Measurements from ENCODE around the gene BRD3OS. TPM values are rescaled to one million over a fixed set of nuclear protein-coding genes. Genes with fewer than 3 reads are reported as not detected.

The BRD3OS gene
- polyA plus RNA-seq, 1 of the 3 experiments (the other 2 are of a cell fraction), result 23.1 TPM

GRCh38 chr9:134011401-134011800 lies 13.9 kb upstream of the BRD3OS start:
- Histone ChIP-seq H3K36me3 (replicated peaks in 1 of 2; ENCODE audit: control insufficient read depth in 1 of 2, insufficient read depth in 2 of 2, low read length in 1 of 2) (no peaks in the 10 kb centered on the region), H3K9ac (no peak overlapping the region), H3K9me2 (no peaks in the 10 kb centered on the region), H3K4me1 (ENCODE audit: control insufficient read depth in 1 of 2, insufficient read depth in 2 of 2, low read depth in 1 of 2, low read length in 1 of 2) (peaks cover 0 to 17% of the 10 kb centered on the region in 2 experiments; a peak in 1 of 4 replicates), H3F3A (replicated peaks; ENCODE audit: insufficient read depth) (no peaks in the 10 kb centered on the region), H4K20me1 (ENCODE audit: insufficient read depth) (no peaks in the 10 kb centered on the region), H3K4me2 (no peak overlapping the region), H3K9me3 (no peaks in the 10 kb centered on the region), H2AFZ (ENCODE audit: low read depth) (no peak overlapping the region), H3K27ac (ENCODE audit: low read depth in 2 of 2, low read length in 1 of 2) (no peak overlapping the region), H3K4me3 (ENCODE audit: low read depth in 2 of 2, low read length in 1 of 2) (no peak overlapping the region; a peak in 1 of 4 replicates), H3K27me3 (ENCODE audit: insufficient read depth) (no peaks in the 10 kb centered on the region), H3K79me2 (ENCODE audit: insufficient read depth) (no peaks in the 10 kb centered on the region)
- ChIA-PET POLR2A (no interaction called here), CTCF (interaction anchor here (1.0 kb wide), 1 partner anchor 229 kb away, joined by 3 read pairs; no protein-coding TSS in a partner anchor)
- no peak for TF ChIP-seq IRF3 (IDR thresholded peaks at IDR 0.05; ENCODE audit: low read depth, low read length)
- TF ChIP-seq, protein P1, sequence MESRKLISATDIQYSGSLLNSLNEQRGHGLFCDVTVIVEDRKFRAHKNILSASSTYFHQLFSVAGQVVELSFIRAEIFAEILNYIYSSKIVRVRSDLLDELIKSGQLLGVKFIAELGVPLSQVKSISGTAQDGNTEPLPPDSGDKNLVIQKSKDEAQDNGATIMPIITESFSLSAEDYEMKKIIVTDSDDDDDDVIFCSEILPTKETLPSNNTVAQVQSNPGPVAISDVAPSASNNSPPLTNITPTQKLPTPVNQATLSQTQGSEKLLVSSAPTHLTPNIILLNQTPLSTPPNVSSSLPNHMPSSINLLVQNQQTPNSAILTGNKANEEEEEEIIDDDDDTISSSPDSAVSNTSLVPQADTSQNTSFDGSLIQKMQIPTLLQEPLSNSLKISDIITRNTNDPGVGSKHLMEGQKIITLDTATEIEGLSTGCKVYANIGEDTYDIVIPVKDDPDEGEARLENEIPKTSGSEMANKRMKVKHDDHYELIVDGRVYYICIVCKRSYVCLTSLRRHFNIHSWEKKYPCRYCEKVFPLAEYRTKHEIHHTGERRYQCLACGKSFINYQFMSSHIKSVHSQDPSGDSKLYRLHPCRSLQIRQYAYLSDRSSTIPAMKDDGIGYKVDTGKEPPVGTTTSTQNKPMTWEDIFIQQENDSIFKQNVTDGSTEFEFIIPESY (IDR thresholded peaks at IDR 0.05; ENCODE audit: borderline replicate concordance, low read depth), result no peak
- TF ChIP-seq CHD2 (IDR thresholded peaks at IDR 0.05; ENCODE audit: low read length, partially characterized antibody), result no peak
- no peak for TF ChIP-seq YY1 (IDR thresholded peaks at IDR 0.05; ENCODE audit: low read depth)
- no peak for TF ChIP-seq TEAD4 (IDR thresholded peaks at IDR 0.05; ENCODE audit: borderline replicate concordance, insufficient read depth)
- TF ChIP-seq JUND (IDR thresholded peaks at IDR 0.05), result no peak
- no peak for TF ChIP-seq TAF1 (IDR thresholded peaks at IDR 0.05; ENCODE audit: borderline replicate concordance, low read depth, low read length)
- TF ChIP-seq MAX (IDR thresholded peaks at IDR 0.05; ENCODE audit: low read depth), result no peak
- TF ChIP-seq REST (IDR thresholded peaks at IDR 0.05; ENCODE audit: low read depth, low read length), result no peak
- no peak for TF ChIP-seq MEF2A (IDR thresholded peaks at IDR 0.05; ENCODE audit: borderline replicate concordance, low read depth)
- no peak for TF ChIP-seq FOXM1 (IDR thresholded peaks at IDR 0.05; ENCODE audit: low read depth)
- TF ChIP-seq RFX5 (IDR thresholded peaks at IDR 0.05; ENCODE audit: low read length), result no peak
- TF ChIP-seq, protein P2, sequence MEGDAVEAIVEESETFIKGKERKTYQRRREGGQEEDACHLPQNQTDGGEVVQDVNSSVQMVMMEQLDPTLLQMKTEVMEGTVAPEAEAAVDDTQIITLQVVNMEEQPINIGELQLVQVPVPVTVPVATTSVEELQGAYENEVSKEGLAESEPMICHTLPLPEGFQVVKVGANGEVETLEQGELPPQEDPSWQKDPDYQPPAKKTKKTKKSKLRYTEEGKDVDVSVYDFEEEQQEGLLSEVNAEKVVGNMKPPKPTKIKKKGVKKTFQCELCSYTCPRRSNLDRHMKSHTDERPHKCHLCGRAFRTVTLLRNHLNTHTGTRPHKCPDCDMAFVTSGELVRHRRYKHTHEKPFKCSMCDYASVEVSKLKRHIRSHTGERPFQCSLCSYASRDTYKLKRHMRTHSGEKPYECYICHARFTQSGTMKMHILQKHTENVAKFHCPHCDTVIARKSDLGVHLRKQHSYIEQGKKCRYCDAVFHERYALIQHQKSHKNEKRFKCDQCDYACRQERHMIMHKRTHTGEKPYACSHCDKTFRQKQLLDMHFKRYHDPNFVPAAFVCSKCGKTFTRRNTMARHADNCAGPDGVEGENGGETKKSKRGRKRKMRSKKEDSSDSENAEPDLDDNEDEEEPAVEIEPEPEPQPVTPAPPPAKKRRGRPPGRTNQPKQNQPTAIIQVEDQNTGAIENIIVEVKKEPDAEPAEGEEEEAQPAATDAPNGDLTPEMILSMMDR (IDR thresholded peaks at IDR 0.05), result no peak
- TF ChIP-seq, protein P3, sequence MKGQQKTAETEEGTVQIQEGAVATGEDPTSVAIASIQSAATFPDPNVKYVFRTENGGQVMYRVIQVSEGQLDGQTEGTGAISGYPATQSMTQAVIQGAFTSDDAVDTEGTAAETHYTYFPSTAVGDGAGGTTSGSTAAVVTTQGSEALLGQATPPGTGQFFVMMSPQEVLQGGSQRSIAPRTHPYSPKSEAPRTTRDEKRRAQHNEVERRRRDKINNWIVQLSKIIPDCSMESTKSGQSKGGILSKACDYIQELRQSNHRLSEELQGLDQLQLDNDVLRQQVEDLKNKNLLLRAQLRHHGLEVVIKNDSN (IDR thresholded peaks at IDR 0.05; ENCODE audit: borderline replicate concordance, low read depth), result 0 out of 2 replicates have a peak, but pooled peaks have one; percentile 21
- TF ChIP-seq GABPA (IDR thresholded peaks at IDR 0.05; ENCODE audit: low read depth), result no peak
- no peak for TF ChIP-seq USF2 (IDR thresholded peaks at IDR 0.05; ENCODE audit: borderline replicate concordance, low read depth, low read length)
- TF ChIP-seq RXRA (IDR thresholded peaks at IDR 0.05; ENCODE audit: borderline replicate concordance, low read depth), result no peak
- TF ChIP-seq, protein P4, sequence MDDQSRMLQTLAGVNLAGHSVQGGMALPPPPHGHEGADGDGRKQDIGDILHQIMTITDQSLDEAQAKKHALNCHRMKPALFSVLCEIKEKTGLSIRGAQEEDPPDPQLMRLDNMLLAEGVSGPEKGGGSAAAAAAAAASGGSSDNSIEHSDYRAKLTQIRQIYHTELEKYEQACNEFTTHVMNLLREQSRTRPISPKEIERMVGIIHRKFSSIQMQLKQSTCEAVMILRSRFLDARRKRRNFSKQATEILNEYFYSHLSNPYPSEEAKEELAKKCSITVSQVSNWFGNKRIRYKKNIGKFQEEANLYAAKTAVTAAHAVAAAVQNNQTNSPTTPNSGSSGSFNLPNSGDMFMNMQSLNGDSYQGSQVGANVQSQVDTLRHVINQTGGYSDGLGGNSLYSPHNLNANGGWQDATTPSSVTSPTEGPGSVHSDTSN (IDR thresholded peaks at IDR 0.05), result 0 out of 2 replicates have a peak, but pooled peaks have one; percentile 20
- WGBS (ENCODE audit: low lambda C conversion rate), result 58% methylated on average over 6 of the region's 6 CpGs
- no peak for DNase-seq
